HCT116 (cell line): ENCODE measurements around the gene CBLC. TPM values are rescaled to one million over a fixed set of nuclear protein-coding genes. Genes with fewer than 3 reads are reported as not detected.

Source experiments
- ATAC-seq: fragments of 200-7000 bp; cut with Tn5 transposase; 2 replicates; pipeline ENCODE4 v1.9.1; 2020; ENCODE audit warnings: mild to moderate bottlenecking, moderate library complexity
- BruUV-seq: library from RNA; stranded (reverse); fragments of 400-500 nt; replicated peaks from 2 replicates; lab custom pipeline; 2021; lab: Mats Ljungman, UMichigan
- CTCF ChIA-PET: fragments of 300-600 bp; sonication (Branson Sonifier 250); formaldehyde crosslinking; loops from one replicate; lab custom pipeline; 2021; ENCODE audit warnings: antibody characterized with exemption; lab: Charles Lee
- POLR2A ChIA-PET: fragments of 300-600, 350-600 bp; sonication (Branson Sonifier 250); formaldehyde crosslinking; loops from one replicate; lab custom pipeline; 2021; ENCODE audit warnings: antibody characterized with exemption; lab: Charles Lee
- RAD21 ChIA-PET, 2 experiments: fragments of 300-600 bp; sonication (Branson Sonifier 250); formaldehyde crosslinking; loops; one replicate each; lab custom pipeline; 2023; ENCODE audit warnings: low total read pairs in 2 of 2; ENCODE audit not compliant: uncharacterized antibody in 2 of 2, unreplicated experiment in 2 of 2, low non-redundant PET in 1 of 2; lab: Charles Lee
- DNase-seq: peaks from one replicate; pipeline ENCODE4 v3.0.0-alpha.2; 2010; ENCODE audit warnings: low read depth, low spot score
- H2AFZ ChIP-seq: fragments of 200-600 bp; shearing (Covaris generic), sonication (generic); 2 replicates; pipeline ENCODE4 v1.6.1; 2017; ENCODE audit warnings: low read depth, mixed run types, mixed read lengths, antibody characterized with exemption, low read length; ENCODE audit not compliant: poor library complexity, severe bottlenecking
- H3K27ac ChIP-seq: 2 replicates; pipeline ENCODE4 v1.5.1; 2012; ENCODE audit warnings: low read depth, low read length
- H3K27me3 ChIP-seq: fragments of 200-600 bp; sonication (generic); 2 replicates; pipeline ENCODE4 v1.6.1; 2016; ENCODE audit warnings: mixed run types, low read length, mixed read lengths; ENCODE audit not compliant: insufficient read depth
- H3K36me3 ChIP-seq, 2 experiments: fragments of 200-500 bp in 1 of 2; fragments of 200-600 bp in 1 of 2; sonication (Bioruptor generic) in 1 of 2; sonication (generic) in 1 of 2; 2 replicates each; pipeline versions ENCODE4 v1.5.1 to v1.6.1; 2014 to 2016; ENCODE audit warnings: low read length in 2 of 2, inconsistent platforms in 1 of 2, mixed read lengths in 1 of 2, mixed run types in 1 of 2; ENCODE audit not compliant: insufficient read depth in 2 of 2, control insufficient read depth in 1 of 2
- H3K4me1 ChIP-seq, 2 experiments: fragments of 200-600 bp in 1 of 2; sonication (generic) in 1 of 2; 2 replicates each; pipeline versions ENCODE4 v1.5.1 to v1.6.1; 2012 to 2017; ENCODE audit warnings: low read length in 2 of 2, inconsistent platforms in 1 of 2, mild to moderate bottlenecking in 1 of 2, mixed read lengths in 1 of 2, mixed run types in 1 of 2, moderate library complexity in 1 of 2; ENCODE audit not compliant: insufficient read depth in 2 of 2, control insufficient read depth in 1 of 2
- H3K4me2 ChIP-seq: fragments of 200-600 bp; sonication (generic); 2 replicates; pipeline ENCODE4 v1.6.1; 2017; ENCODE audit warnings: mixed run types, low read length, mixed read lengths
- H3K4me3 ChIP-seq, 2 experiments: fragments of 200-600 bp in 1 of 2; sonication (generic) in 1 of 2; replicated peaks in 1 of 2; 2 replicates each; pipeline ENCODE4 v1.5.1; 2011 to 2016; ENCODE audit warnings: low read length in 2 of 2, control low read depth in 1 of 2, low read depth in 1 of 2, mild to moderate bottlenecking in 1 of 2, mixed read lengths in 1 of 2, mixed run types in 1 of 2
- H3K79me2 ChIP-seq: fragments of 200-600 bp; sonication (generic); 2 replicates; pipeline ENCODE4 v1.6.1; 2017; ENCODE audit warnings: mild to moderate bottlenecking, mixed run types, low read length, moderate library complexity, mixed read lengths; ENCODE audit not compliant: insufficient read depth
- H3K9ac ChIP-seq: fragments of 200-600 bp; sonication (generic); 2 replicates; pipeline ENCODE4 v1.6.1; 2016; ENCODE audit warnings: low read length, mixed read lengths
- H3K9me2 ChIP-seq: fragments of 200-600 bp; sonication (generic), shearing (Covaris generic); 2 replicates; pipeline ENCODE4 v1.6.1; 2017; ENCODE audit warnings: mixed run types, mild to moderate bottlenecking, moderate library complexity; ENCODE audit not compliant: insufficient read depth
- H3K9me3 ChIP-seq, 2 experiments: fragments of 200-500 bp in 1 of 2; fragments of 200-600 bp in 1 of 2; sonication (Bioruptor generic) in 1 of 2; sonication (generic) in 1 of 2; 2 replicates each; pipeline ENCODE4 v1.6.1; 2014 to 2017; ENCODE audit warnings: low read length in 2 of 2, mixed read lengths in 2 of 2, inconsistent platforms in 1 of 2, low read depth in 1 of 2, mild to moderate bottlenecking in 1 of 2, mixed run types in 1 of 2, moderate library complexity in 1 of 2; ENCODE audit not compliant: control insufficient read depth in 1 of 2, insufficient read depth in 1 of 2
- H4K20me1 ChIP-seq: fragments of 200-600 bp; sonication (generic), shearing (Covaris generic); 2 replicates; pipeline ENCODE4 v1.6.1; 2017; ENCODE audit warnings: mixed run types, mild to moderate bottlenecking, moderate library complexity; ENCODE audit not compliant: insufficient read depth
- CBX3 ChIP-seq: IDR thresholded peaks from 2 replicates; pipeline ENCODE4 v1.6.1; 2012; ENCODE audit warnings: low read depth
- ELF1 ChIP-seq: IDR thresholded peaks from 2 replicates; pipeline ENCODE4 v1.6.1; 2012; ENCODE audit warnings: low read depth, borderline replicate concordance
- FOSL1 ChIP-seq: IDR thresholded peaks from 2 replicates; pipeline ENCODE4 v1.6.1; 2012; ENCODE audit warnings: low read depth
- JUND ChIP-seq: IDR thresholded peaks from 2 replicates; pipeline ENCODE4 v1.6.1; 2012
- POLR2A ChIP-seq: IDR thresholded peaks from 2 replicates; pipeline ENCODE4 v1.7.0; 2011; ENCODE audit warnings: borderline replicate concordance; ENCODE audit not compliant: insufficient read depth, insufficient read length; ENCODE audit errors: extremely low read depth
- POLR2AphosphoS5 ChIP-seq: IDR thresholded peaks from 2 replicates; pipeline ENCODE4 v1.6.1; 2011; ENCODE audit warnings: mild to moderate bottlenecking, low read depth, low read length, moderate library complexity
- SIN3A ChIP-seq: IDR thresholded peaks from 2 replicates; pipeline ENCODE4 v1.6.1; 2012; ENCODE audit warnings: low read depth
- TCF7L2 ChIP-seq: IDR thresholded peaks from 2 replicates; pipeline ENCODE4 v1.7.0; 2011; ENCODE audit warnings: borderline replicate concordance, inconsistent platforms; ENCODE audit not compliant: insufficient read depth, insufficient read length; ENCODE audit errors: extremely low read depth
- intact Hi-C: fragments of 100-400 bp; cut with micrococcal nuclease; formaldehyde crosslinking; loops from 2 replicates; pipeline ENCODE4 v1.10.0; 2022
- total RNA-seq: library from RNA; stranded (reverse); gene quantifications from one replicate; pipeline ENCODE4 v1.2.1, GENCODE V29; 2021; ENCODE audit not compliant: unreplicated experiment
- TF ChIP-seq, protein P1 (sequence below), 3 experiments: fragments of 200-600 bp in 1 of 3; sonication (generic) in 1 of 3; IDR thresholded peaks in 2 of 3; conservative IDR thresholded peaks in 1 of 3; 2 replicates each; pipeline ENCODE4 v1.5.1; 2012 to 2017; ENCODE audit warnings: low read depth in 2 of 3, low read length in 2 of 3, antibody characterized with exemption in 1 of 3, borderline replicate concordance in 1 of 3, control low read depth in 1 of 3, mild to moderate bottlenecking in 1 of 3, mixed read lengths in 1 of 3, mixed run types in 1 of 3, moderate library complexity in 1 of 3; ENCODE audit not compliant: insufficient read depth in 1 of 3
- TF ChIP-seq, protein P2 (sequence below): IDR thresholded peaks from 2 replicates; pipeline ENCODE4 v1.6.1; 2012
- TF ChIP-seq, protein P3 (sequence below): IDR thresholded peaks from 2 replicates; pipeline ENCODE4 v1.6.1; 2012
- TF ChIP-seq, protein P4 (sequence below): IDR thresholded peaks from 2 replicates; pipeline ENCODE4 v1.6.1; 2011; ENCODE audit warnings: mild to moderate bottlenecking, low read length, moderate library complexity; ENCODE audit not compliant: insufficient replicate concordance; ENCODE audit errors: extremely low read depth

Gene CBLC
- total RNA-seq, 1 experiment from 2014 or later: 54.3 TPM

DNA sequence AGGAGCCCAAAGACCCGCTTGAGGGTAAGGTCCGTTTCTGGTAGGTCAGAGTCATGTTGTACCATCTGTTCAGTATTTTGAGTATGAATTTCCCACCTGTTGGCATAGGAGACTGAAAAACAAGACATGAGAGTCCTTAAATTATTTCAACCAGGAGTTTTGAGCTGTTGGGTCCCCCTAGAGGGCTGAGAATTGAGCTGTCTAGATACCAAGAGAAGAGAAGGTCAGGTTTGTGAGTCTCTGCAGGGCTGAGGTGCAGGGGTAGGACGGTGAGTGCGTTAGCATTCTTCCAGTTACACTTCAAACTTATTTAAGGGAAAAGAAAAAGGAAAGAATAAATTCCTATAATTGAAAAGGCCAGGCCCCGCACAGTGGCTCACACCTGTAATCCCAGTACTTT is 5.0 kb downstream of the CBLC start:
- H3K4me1 ChIP-seq: peaks cover 7 to 21% of the 10 kb centered on the region in 2 experiments
- no peak for DNase-seq
- H3K4me3 ChIP-seq: no peak overlapping the region
- H2AFZ ChIP-seq: no peak overlapping the region
- CTCF ChIA-PET: interaction anchor here (1.0 to 1.6 kb wide), 4 partner anchors 10 to 212 kb away, joined by 3 to 5 read pairs (median 4); no protein-coding TSS in a partner anchor
- H3K79me2 ChIP-seq: peaks cover 39% of the 10 kb centered on the region
- peak overlapping the region; percentile 1; the same call in 1 of the 2 replicates for H3K27ac ChIP-seq
- ATAC-seq: no peak
- no peak overlapping the region for H3K9ac ChIP-seq
- no peaks in the 10 kb centered on the region for H3K9me3 ChIP-seq
- peaks cover 9 to 18% of the 10 kb centered on the region in 2 experiments; a peak in 2 of 4 replicates for H3K36me3 ChIP-seq
- BruUV-seq: no TSS peak
- H3K4me2 ChIP-seq: no peak overlapping the region
- H3K27me3 ChIP-seq: no peaks in the 10 kb centered on the region
- POLR2A ChIA-PET: no interaction called here
- H4K20me1 ChIP-seq: no peaks in the 10 kb centered on the region
- H3K9me2 ChIP-seq: no peaks in the 10 kb centered on the region
- intact Hi-C loops: no loop called here
- TF ChIP-seq ELF1 (no peak), POLR2A (no peak), POLR2AphosphoS5 (no peak)
- TF ChIP-seq, protein P1, sequence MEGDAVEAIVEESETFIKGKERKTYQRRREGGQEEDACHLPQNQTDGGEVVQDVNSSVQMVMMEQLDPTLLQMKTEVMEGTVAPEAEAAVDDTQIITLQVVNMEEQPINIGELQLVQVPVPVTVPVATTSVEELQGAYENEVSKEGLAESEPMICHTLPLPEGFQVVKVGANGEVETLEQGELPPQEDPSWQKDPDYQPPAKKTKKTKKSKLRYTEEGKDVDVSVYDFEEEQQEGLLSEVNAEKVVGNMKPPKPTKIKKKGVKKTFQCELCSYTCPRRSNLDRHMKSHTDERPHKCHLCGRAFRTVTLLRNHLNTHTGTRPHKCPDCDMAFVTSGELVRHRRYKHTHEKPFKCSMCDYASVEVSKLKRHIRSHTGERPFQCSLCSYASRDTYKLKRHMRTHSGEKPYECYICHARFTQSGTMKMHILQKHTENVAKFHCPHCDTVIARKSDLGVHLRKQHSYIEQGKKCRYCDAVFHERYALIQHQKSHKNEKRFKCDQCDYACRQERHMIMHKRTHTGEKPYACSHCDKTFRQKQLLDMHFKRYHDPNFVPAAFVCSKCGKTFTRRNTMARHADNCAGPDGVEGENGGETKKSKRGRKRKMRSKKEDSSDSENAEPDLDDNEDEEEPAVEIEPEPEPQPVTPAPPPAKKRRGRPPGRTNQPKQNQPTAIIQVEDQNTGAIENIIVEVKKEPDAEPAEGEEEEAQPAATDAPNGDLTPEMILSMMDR (IDR thresholded peaks at IDR 0.05 in 2 of 3, conservative IDR thresholded peaks at IDR 0.05 in 1 of 3; ENCODE audit: borderline replicate concordance in 1 of 3, insufficient read depth in 1 of 3, low read depth in 2 of 3, low read length in 2 of 3): 0 out of 6 replicates have a peak, but pooled peaks of 2 of the 3 experiments have one; percentile 17 to 19
- RAD21 ChIA-PET: no interaction called here

DNA sequence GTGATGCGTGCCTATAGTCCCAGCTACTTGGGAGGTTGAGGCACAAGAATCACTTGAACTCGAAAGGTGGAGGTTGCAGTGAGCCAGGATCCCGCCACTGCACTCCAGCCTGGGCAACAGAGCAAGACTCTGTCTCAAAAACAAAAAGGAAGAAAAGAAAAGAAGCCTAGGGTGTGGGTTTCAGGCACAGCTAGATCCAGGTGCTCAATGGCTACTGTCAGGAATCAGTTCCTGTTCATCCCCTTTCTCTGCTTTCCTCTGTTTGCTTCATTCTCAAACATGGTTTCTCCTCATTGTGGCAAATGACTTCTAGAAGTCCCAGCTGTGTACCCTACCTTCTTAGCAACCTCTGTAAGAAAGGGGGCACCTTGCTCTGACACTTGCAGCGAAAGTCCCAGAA is 5.9 kb downstream of the CBLC start:
- no peak overlapping the region for H3K27ac ChIP-seq
- POLR2A ChIA-PET: no interaction called here
- no peak for DNase-seq
- H3K79me2 ChIP-seq: peaks cover 33% of the 10 kb centered on the region
- H3K9me3 ChIP-seq: no peaks in the 10 kb centered on the region
- intact Hi-C loops: no loop called here
- peaks cover 13 to 18% of the 10 kb centered on the region in 2 experiments; a peak in 3 of 4 replicates for H3K36me3 ChIP-seq
- H3K4me1 ChIP-seq: peaks cover 7 to 21% of the 10 kb centered on the region in 2 experiments
- no peaks in the 10 kb centered on the region for H4K20me1 ChIP-seq
- no TSS peak for BruUV-seq
- H3K4me3 ChIP-seq: no peak overlapping the region
- H3K9ac ChIP-seq: no peak overlapping the region
- no peaks in the 10 kb centered on the region for H3K9me2 ChIP-seq
- H3K27me3 ChIP-seq: no peaks in the 10 kb centered on the region
- CTCF ChIA-PET: interaction anchor here (0.8 to 1.9 kb wide), 8 partner anchors 10 to 858 kb away, joined by 3 to 7 read pairs (median 5); partner anchors contain the start of gene TOMM40
- no peak overlapping the region for H3K4me2 ChIP-seq
- RAD21 ChIA-PET: no interaction called here
- ATAC-seq: no peak
- no peak overlapping the region for H2AFZ ChIP-seq
- TF ChIP-seq SIN3A (no peak), FOSL1 (no peak), POLR2AphosphoS5 (no peak), JUND (no peak), CBX3 (no peak), TCF7L2 (no peak)
- TF ChIP-seq, protein P2, sequence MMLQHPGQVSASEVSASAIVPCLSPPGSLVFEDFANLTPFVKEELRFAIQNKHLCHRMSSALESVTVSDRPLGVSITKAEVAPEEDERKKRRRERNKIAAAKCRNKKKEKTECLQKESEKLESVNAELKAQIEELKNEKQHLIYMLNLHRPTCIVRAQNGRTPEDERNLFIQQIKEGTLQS: no peak
- TF ChIP-seq, protein P3, sequence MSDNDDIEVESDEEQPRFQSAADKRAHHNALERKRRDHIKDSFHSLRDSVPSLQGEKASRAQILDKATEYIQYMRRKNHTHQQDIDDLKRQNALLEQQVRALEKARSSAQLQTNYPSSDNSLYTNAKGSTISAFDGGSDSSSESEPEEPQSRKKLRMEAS: no peak
- TF ChIP-seq, protein P1 (IDR thresholded peaks at IDR 0.05 in 2 of 3, conservative IDR thresholded peaks at IDR 0.05 in 1 of 3; ENCODE audit: borderline replicate concordance in 1 of 3, insufficient read depth in 1 of 3, low read depth in 2 of 3, low read length in 2 of 3): no peak
- TF ChIP-seq, protein P4, sequence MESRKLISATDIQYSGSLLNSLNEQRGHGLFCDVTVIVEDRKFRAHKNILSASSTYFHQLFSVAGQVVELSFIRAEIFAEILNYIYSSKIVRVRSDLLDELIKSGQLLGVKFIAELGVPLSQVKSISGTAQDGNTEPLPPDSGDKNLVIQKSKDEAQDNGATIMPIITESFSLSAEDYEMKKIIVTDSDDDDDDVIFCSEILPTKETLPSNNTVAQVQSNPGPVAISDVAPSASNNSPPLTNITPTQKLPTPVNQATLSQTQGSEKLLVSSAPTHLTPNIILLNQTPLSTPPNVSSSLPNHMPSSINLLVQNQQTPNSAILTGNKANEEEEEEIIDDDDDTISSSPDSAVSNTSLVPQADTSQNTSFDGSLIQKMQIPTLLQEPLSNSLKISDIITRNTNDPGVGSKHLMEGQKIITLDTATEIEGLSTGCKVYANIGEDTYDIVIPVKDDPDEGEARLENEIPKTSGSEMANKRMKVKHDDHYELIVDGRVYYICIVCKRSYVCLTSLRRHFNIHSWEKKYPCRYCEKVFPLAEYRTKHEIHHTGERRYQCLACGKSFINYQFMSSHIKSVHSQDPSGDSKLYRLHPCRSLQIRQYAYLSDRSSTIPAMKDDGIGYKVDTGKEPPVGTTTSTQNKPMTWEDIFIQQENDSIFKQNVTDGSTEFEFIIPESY: no peak
